Measurements from ENCODE around the gene HORMAD2.

The HORMAD2 gene

GRCh38 chr22:30169002-30169401 lies 88.7 kb downstream of the HORMAD2 start:
- no peak for DNase-seq (ENCODE audit: low read depth)

GRCh38 chr22:30170129-30170528 lies 89.9 kb downstream of the HORMAD2 start:
- DNase-seq (ENCODE audit: low read depth) = no peak

GRCh38 chr22:30171008-30171407 lies 90.7 kb downstream of the HORMAD2 start:
- DNase-seq (ENCODE audit: low read depth) = no peak

GRCh38 chr22:30175690-30176288 lies 95.5 kb downstream of the HORMAD2 start:
- no peak for DNase-seq (ENCODE audit: low read depth)

- no peak for DNase-seq (ENCODE audit: low read depth)
Observed at GRCh38 chr22:30176431-30176830, 96.2 kb downstream of the HORMAD2 start.

GRCh38 chr22:30178181-30179126 lies 98.2 kb downstream of the HORMAD2 start:
- no peak for DNase-seq (ENCODE audit: low read depth)

GRCh38 chr22:30180616-30181015 lies 100.4 kb downstream of the HORMAD2 start:
- no peak for DNase-seq (ENCODE audit: low read depth)

- no peak for DNase-seq (ENCODE audit: low read depth)
Observed at GRCh38 chr22:30181459-30182349, 101.4 kb downstream of the HORMAD2 start.

- no peak for DNase-seq (ENCODE audit: low read depth)
Observed at GRCh38 chr22:30182350-30182745, 102.1 kb downstream of the HORMAD2 start.

GRCh38 chr22:30182815-30183214 lies 102.6 kb downstream of the HORMAD2 start:
- DNase-seq (ENCODE audit: low read depth) = no peak

GRCh38 chr22:30183271-30183670 lies 103.0 kb downstream of the HORMAD2 start:
- DNase-seq (ENCODE audit: low read depth) = no peak

- no peak for DNase-seq (ENCODE audit: low read depth)
Observed at GRCh38 chr22:30183861-30184278, 103.6 kb downstream of the HORMAD2 start.

GRCh38 chr22:30185129-30185528 lies 104.9 kb downstream of the HORMAD2 start:
- DNase-seq (ENCODE audit: low read depth) = no peak

- no peak for DNase-seq (ENCODE audit: low read depth)
Observed at GRCh38 chr22:30185549-30185948, 105.3 kb downstream of the HORMAD2 start.

GRCh38 chr22:30186041-30186440 lies 105.8 kb downstream of the HORMAD2 start:
- no peak for DNase-seq (ENCODE audit: low read depth)

GRCh38 chr22:30186510-30186909 lies 106.2 kb downstream of the HORMAD2 start:
- no peak for DNase-seq (ENCODE audit: low read depth)

GRCh38 chr22:30187094-30187493 lies 106.8 kb downstream of the HORMAD2 start:
- DNase-seq (ENCODE audit: low read depth) = no peak

- DNase-seq (ENCODE audit: low read depth) = no peak
Observed at GRCh38 chr22:30187529-30188407, 107.5 kb downstream of the HORMAD2 start.

- DNase-seq (ENCODE audit: low read depth) = no peak
Observed at GRCh38 chr22:30188911-30189310, 108.6 kb downstream of the HORMAD2 start.

GRCh38 chr22:30190574-30190973 lies 110.3 kb downstream of the HORMAD2 start:
- DNase-seq (ENCODE audit: low read depth) = no peak

- DNase-seq (ENCODE audit: low read depth) = no peak
Observed at GRCh38 chr22:30191040-30191701, 110.9 kb downstream of the HORMAD2 start.
